ENCODE data around the gene DENND4A. TPM values are rescaled to one million over a fixed set of nuclear protein-coding genes. Genes with fewer than 3 reads are reported as not detected.
A peak's percentile ranks its signal among the peaks of the same experiment; 100 is the strongest.
"Not testable (repeated sequence)": the region's sequence is repeated elsewhere in the genome, so short reads cannot be mapped to it uniquely, and the experiment has no call there.

The DENND4A gene
- polyA plus RNA-seq, 3 donors, result 17.1 to 19.6 (median 17.7) TPM

DNA sequence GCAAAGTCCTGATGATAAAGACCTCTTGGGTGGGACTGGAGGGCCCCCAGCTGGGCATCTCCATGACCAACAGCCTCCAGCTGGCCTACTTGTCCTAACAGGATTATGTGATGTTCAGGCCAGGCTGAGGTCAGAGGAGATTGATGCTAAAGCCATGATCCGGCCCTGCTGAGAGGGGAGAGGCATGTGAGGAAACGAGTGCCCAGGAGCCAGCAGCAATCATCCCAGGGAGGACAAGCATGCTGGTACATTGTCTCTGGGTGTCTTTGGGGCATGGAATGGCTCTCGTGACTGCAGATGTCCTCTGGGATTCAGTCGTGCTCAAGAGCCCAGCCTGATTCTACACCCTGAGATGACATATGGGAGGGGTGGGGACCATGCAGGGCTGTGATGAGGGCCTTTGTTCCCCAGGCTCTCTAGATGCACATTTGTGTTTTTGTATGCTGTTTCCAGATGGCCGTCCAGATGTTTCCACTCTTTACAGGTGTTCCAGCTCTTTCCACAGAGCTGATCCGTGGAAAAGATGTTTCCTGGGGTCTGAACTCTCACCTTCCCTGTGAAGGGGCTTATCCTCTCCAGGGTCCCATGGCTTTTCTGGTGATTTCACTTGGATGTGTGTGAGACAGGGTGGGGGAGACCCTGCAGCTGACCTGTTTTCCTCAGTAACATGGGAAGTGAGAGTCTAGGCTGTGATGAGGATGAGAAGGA is 150.2 kb downstream of the DENND4A start:
- DNase-seq (ENCODE audit: low read depth in 3 of 3, low spot score in 2 of 3), result no peak

DNA sequence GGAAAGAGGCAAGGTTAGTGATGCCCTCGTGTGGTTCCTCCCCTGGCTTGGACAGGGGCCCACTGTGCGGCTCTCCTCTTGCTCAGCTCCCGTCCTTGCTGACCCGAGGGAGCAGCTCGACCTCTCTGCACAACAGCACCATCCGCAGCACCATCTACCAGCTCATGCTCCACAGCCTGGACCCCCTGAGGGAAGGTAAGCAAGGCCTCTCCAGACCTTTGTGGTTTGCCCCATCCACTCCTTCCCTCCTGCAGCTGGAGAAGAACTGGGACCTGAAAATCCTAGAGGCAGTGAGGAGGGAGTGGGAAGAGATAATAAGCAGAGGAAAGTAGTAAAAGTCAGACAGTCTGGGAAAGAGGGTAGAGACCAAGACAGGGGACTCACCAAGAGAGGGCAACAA is 152.6 kb downstream of the DENND4A start:
- no peak for DNase-seq (ENCODE audit: low read depth in 3 of 3, low spot score in 2 of 3)

- peak; percentile 38 to 61 (median 54) for DNase-seq (ENCODE audit: low read depth in 3 of 3, low spot score in 2 of 3)
Observed at GRCh38 chr15:65638681-65639089, 153.4 kb downstream of the DENND4A start.

GRCh38 chr15:65638109-65638508 is 154.0 kb downstream of the DENND4A start:
- DNase-seq (ENCODE audit: low read depth in 3 of 3, low spot score in 2 of 3), result no peak

- no peak for DNase-seq (ENCODE audit: low read depth in 3 of 3, low spot score in 2 of 3)
Observed at GRCh38 chr15:65634356-65634755, 157.7 kb downstream of the DENND4A start.

- DNase-seq (ENCODE audit: low read depth in 3 of 3, low spot score in 2 of 3), result no peak
Observed at GRCh38 chr15:65633752-65634151, 158.3 kb downstream of the DENND4A start.

GRCh38 chr15:65632780-65633375 is 159.2 kb downstream of the DENND4A start:
- peak in 1 of 3 donors; percentile 31 for DNase-seq (ENCODE audit: low read depth in 3 of 3, low spot score in 2 of 3)

- DNase-seq (ENCODE audit: low read depth in 3 of 3, low spot score in 2 of 3), result no peak
Observed at GRCh38 chr15:65631503-65631902, 160.6 kb downstream of the DENND4A start.

DNA sequence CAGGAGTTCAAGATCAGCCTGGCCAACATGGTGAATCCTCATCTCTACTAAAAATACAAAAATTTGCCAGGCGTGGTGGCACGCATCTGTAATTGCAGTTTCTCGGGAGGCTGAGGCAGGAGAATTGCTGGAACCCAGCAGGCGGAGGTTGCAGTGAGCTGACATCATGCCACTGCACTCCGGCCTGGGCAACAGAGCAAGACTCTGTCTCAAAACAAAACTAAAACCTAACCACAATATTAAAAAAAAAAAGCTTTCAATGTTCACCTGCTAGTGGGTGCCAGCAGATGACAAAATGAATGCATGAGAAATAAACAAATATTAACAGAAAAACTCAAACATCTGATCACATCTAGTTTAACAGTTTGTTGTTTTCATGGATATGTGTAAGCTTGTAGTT is 161.3 kb downstream of the DENND4A start:
- no peak for DNase-seq (ENCODE audit: low read depth in 3 of 3, low spot score in 2 of 3)

GRCh38 chr15:65629548-65629947 is 162.5 kb downstream of the DENND4A start:
- no peak for DNase-seq (ENCODE audit: low read depth in 3 of 3, low spot score in 2 of 3)

DNA sequence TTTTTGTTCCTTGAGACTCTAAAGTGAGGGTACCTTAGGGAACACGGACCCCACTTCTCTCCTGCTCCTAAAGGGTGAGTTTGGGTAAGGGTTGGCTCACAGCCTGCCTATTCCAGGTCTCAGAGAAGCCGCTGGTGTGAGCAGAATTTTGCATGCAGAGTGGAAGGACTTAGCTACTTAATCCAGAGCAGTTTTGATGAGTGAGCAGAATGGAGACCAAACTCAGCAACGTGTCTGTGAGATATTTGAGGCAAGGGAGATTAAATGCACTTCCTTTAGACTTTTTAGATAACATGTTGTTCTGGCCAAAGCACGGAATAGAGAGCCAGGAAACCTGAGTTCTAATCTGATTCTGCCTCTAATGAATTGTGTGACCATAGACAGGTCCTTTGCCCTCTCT is 165.2 kb downstream of the DENND4A start:
- DNase-seq (ENCODE audit: low read depth in 3 of 3, low spot score in 2 of 3), result no peak

GRCh38 chr15:65623103-65623502 is 169.0 kb downstream of the DENND4A start:
- no peak for DNase-seq (ENCODE audit: low read depth in 3 of 3, low spot score in 2 of 3)

- no peak for DNase-seq (ENCODE audit: low read depth in 3 of 3, low spot score in 2 of 3)
Observed at GRCh38 chr15:65621638-65622037, 170.5 kb downstream of the DENND4A start, which contains the start of gene SLC24A1. Gene SLC24A1 (plus strand): TSS chr15:65621938. CDS start chr15:65624081, 2,143 bp downstream.

- no peak for DNase-seq (ENCODE audit: low read depth in 3 of 3, low spot score in 2 of 3)
Observed at GRCh38 chr15:65620833-65621232, 171.3 kb downstream of the DENND4A start.

DNA sequence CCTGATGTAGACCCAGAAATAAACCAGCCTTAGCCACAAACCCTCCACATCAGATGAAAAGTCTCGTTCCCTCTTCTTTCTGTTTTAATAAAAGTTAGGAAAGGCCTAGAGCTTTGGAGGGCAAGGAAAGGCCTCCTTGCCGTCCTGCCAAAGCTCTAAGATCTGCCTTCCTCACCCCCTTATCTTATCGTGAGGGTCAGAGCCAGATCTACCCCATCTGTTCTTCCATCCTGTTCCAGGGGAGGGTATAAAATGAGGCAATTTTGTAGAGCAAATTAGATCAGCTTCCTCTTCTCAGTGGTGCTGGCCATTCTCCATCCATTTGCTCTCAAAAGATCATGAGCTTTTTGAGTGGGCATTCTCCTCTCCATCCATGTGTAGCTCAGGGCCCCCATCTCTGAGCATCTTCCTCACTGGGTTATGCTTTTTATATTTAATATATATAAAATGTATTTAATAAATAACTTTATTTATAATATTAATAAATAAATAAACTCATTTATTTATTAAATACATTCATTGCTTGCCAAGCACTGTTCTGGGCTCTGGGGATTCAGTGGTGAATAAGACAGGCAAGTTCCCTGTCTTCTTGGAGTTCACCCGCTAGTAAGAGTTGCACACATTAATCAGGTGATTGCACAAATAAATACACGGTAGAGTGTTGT is 172.3 kb downstream of the DENND4A start:
- DNase-seq (ENCODE audit: low read depth in 3 of 3, low spot score in 2 of 3), result no peak

GRCh38 chr15:65618560-65619109 is 173.5 kb downstream of the DENND4A start:
- DNase-seq (ENCODE audit: low read depth in 3 of 3, low spot score in 2 of 3), result no peak

- not testable (repeated sequence) for DNase-seq (ENCODE audit: low read depth in 3 of 3, low spot score in 2 of 3)
Observed at GRCh38 chr15:65615887-65616286, 176.2 kb downstream of the DENND4A start.

GRCh38 chr15:65612949-65613744 is 178.9 kb downstream of the DENND4A start:
- DNase-seq (ENCODE audit: low read depth in 3 of 3, low spot score in 2 of 3), result no peak

DNA sequence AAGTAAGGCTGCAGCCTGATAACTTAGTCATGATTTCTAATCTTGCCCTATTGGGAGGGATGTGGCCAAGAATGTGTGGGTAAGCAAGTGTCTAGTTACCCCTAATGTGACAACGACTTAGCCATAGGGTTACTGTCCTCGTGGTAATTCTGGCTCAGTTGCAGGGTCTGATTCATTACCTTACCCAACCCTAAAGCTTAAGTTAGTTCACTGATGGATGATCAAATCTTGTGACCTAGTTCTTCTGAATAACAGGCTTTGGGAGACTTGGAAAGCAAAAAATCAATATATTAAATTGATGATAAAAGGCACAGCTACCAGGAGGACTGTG is 179.5 kb downstream of the DENND4A start:
- no peak for DNase-seq (ENCODE audit: low read depth in 3 of 3, low spot score in 2 of 3)

DNA sequence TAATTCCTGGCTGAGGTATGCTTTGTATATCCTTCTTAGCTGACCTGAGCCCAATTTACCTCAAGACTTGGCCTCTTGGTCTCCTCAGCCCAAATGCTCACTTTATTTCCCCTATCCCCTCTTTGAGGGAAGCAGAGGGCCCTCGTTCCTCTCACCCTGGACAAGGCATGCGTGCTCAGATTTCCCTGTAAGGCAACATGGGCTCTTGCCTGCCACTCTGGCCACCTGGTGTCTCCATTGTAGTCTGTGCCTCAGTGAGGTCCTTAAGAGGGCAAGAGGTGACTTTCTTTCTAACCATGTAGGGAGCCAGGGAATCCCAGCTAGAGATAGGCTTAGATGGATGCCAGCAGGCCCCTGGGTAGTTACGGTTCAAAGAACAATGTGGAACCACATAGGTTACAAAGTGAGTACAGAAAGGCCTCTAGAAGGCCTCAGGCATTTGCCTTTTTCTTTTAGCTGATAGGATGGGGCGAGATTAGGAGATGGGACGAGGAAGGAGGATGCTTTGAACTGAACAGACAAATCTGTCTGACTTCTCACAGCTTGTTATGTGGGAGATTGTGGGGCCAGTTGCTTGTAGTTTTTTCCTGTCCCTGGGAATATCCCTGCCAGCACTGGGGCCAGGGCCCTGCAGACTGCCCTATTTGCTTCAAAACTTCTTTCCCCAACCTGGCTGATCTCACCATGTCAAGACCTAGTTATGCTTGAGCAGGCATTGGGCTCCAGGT is 180.0 kb downstream of the DENND4A start:
- DNase-seq (ENCODE audit: low read depth in 3 of 3, low spot score in 2 of 3), result no peak

Data from right renal cortex interstitium (tissue), 3 donors.